T-helper 17 cell (primary cell): ENCODE results near the gene HMCN2. TPM values are rescaled to one million over a fixed set of nuclear protein-coding genes. Genes with fewer than 3 reads are reported as not detected.

Experiments
- ATAC-seq: fragments of 150-1000 bp; cut with Tn5 transposase; 2 replicates; pipeline ENCODE4 v1.10.0; 2021; ENCODE audit warnings: mild to moderate bottlenecking, moderate library complexity
- DNase-seq, 3 donors: peaks; one replicate each; pipeline versions ENCODE4 v3.0.0 to v3.0.0-alpha.2; 2020 to 2021
- H3K9me3 ChIP-seq: one replicate; pipeline ENCODE4 v1.7.0; 2013; ENCODE audit warnings: low read length, mild to moderate bottlenecking; ENCODE audit not compliant: control insufficient read depth, poor library complexity, severe bottlenecking
- H3K27ac Mint-ChIP-seq: one replicate; pipeline ENCODE4 v1.8.0; 2022; ENCODE audit warnings: mild to moderate bottlenecking, moderate library complexity, mixed read lengths
- H3K27me3 Mint-ChIP-seq: one replicate; pipeline ENCODE4 v1.8.0; 2022; ENCODE audit warnings: mixed read lengths
- H3K36me3 Mint-ChIP-seq: one replicate; pipeline ENCODE4 v1.8.0; 2022; ENCODE audit warnings: low read depth, mixed read lengths
- H3K4me1 Mint-ChIP-seq: one replicate; pipeline ENCODE4 v1.8.0; 2022; ENCODE audit warnings: mild to moderate bottlenecking, mixed read lengths
- H3K4me3 Mint-ChIP-seq: one replicate; pipeline ENCODE4 v1.8.0; 2022; ENCODE audit warnings: mild to moderate bottlenecking, moderate library complexity, mixed read lengths
- total RNA-seq, 4 donors: library from RNA in 2 of 4; stranded (reverse) in 2 of 4; gene quantifications; one replicate each; pipeline ENCODE4 v1.2.3 and lab custom pipeline; 2022 to 2026

HMCN2 gene
- total RNA-seq, 2 donors from 2014 or later = 0.12 TPM; not detected in 1

DNA sequence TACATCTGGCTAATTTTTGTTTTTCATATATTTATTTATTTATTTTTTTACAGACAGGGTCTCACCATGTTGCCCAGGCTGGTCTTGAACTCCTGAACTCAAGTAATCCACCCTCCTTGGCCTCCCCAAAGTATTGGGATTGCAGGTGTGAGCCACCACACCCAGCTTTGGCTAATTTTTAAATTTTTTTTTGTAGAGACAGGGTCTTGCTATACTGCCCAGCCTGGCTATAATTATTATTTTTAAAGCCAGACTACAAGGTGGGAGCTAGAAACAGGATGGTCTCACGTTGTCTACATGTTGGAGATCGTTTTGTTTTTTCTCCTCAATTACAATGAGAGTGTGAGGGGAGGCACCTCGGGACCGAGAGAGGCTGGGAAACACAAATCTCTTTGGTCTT, 203.0 kb downstream of the HMCN2 start:
- Mint-ChIP-seq H3K27me3 (peaks cover 67% of the 10 kb centered on the region), H3K36me3 (no peaks in the 10 kb centered on the region), H3K4me3 (no peak overlapping the region), H3K27ac (no peak overlapping the region), H3K4me1 (peaks cover 2% of the 10 kb centered on the region)
- DNase-seq = no peak
- no peaks in the 10 kb centered on the region for H3K9me3 ChIP-seq
- no peak for ATAC-seq

DNA sequence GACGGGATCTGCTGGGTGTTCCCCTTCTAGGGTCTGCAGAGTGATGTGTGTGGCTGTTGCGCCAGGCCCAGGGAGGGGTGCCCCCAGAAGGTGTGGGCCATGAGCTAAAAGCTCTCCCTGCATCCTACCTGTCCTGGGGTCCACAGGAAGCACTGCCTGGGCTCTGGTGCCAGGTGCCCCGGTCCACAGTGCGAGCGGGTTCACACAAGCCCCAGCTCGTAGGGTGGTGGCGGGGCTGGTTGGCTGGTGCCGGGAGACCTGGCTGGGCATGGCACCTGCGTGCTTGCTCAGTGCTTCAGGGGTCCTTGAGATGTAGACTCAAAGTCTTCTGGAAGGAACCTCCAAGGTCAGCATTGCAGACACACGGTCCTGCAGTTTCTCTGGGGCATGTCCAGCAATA, 204.7 kb downstream of the HMCN2 start:
- H3K36me3 Mint-ChIP-seq = no peaks in the 10 kb centered on the region
- H3K27ac Mint-ChIP-seq = no peak overlapping the region
- DNase-seq = no peak
- ATAC-seq = no peak
- peaks cover 2% of the 10 kb centered on the region for H3K4me1 Mint-ChIP-seq
- no peaks in the 10 kb centered on the region for H3K9me3 ChIP-seq
- H3K4me3 Mint-ChIP-seq = no peak overlapping the region
- peaks cover 73% of the 10 kb centered on the region for H3K27me3 Mint-ChIP-seq

GRCh38 chr9:130470950-130471349, 205.4 kb downstream of the HMCN2 start:
- H3K9me3 ChIP-seq = no peaks in the 10 kb centered on the region
- H3K27me3 Mint-ChIP-seq = peaks cover 73% of the 10 kb centered on the region
- no peak for ATAC-seq
- no peak for DNase-seq
- H3K4me3 Mint-ChIP-seq = no peak overlapping the region
- peaks cover 2% of the 10 kb centered on the region for H3K4me1 Mint-ChIP-seq
- no peak overlapping the region for H3K27ac Mint-ChIP-seq
- no peaks in the 10 kb centered on the region for H3K36me3 Mint-ChIP-seq

- no peaks in the 10 kb centered on the region for H3K9me3 ChIP-seq
- H3K27ac Mint-ChIP-seq = no peak overlapping the region
- no peaks in the 10 kb centered on the region for H3K36me3 Mint-ChIP-seq
- peaks cover 67% of the 10 kb centered on the region for H3K27me3 Mint-ChIP-seq
- DNase-seq = no peak
- H3K4me3 Mint-ChIP-seq = no peak overlapping the region
- ATAC-seq = no peak
- peaks cover 2% of the 10 kb centered on the region for H3K4me1 Mint-ChIP-seq
Observed at GRCh38 chr9:130471411-130472183, 206.0 kb downstream of the HMCN2 start.

DNA sequence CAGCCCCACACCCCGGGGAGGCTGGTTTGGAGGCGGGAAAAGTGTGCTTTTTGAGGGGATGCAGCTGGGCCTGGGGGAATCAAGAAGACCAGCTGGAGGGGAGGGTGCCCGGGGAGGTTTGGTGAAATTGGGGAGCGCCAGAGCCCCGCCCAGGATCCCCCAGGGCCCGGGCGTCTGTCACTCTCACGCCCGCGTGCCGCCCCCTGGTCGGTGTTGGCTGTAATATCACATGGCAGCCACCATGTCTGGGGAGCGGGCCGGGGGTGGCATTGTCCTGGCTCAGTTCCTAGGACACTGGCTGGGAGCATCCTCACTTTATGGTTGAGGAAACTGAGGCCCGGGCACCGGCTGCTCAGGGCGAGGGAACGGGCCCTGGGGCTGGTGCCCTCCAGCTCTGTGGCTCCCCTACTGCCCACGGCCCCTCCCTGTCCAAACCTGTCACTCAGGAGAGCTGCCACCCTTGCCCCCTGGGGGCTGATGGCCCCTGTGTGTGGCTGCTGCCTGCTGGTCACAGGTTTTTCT, 206.7 kb downstream of the HMCN2 start:
- H3K4me1 Mint-ChIP-seq = peaks cover 2% of the 10 kb centered on the region
- no peaks in the 10 kb centered on the region for H3K36me3 Mint-ChIP-seq
- DNase-seq (no peak), ATAC-seq (no peak)
- no peaks in the 10 kb centered on the region for H3K9me3 ChIP-seq
- peaks cover 60% of the 10 kb centered on the region for H3K27me3 Mint-ChIP-seq
- H3K4me3 Mint-ChIP-seq = no peak overlapping the region
- H3K27ac Mint-ChIP-seq = no peak overlapping the region

- H3K9me3 ChIP-seq = no peaks in the 10 kb centered on the region
- Mint-ChIP-seq H3K4me1 (peaks cover 2% of the 10 kb centered on the region), H3K36me3 (no peaks in the 10 kb centered on the region), H3K27me3 (peaks cover 54% of the 10 kb centered on the region), H3K27ac (no peak overlapping the region), H3K4me3 (no peak overlapping the region)
- DNase-seq = no peak
- ATAC-seq = no peak
Observed at GRCh38 chr9:130473009-130473408, 207.4 kb downstream of the HMCN2 start.

DNA sequence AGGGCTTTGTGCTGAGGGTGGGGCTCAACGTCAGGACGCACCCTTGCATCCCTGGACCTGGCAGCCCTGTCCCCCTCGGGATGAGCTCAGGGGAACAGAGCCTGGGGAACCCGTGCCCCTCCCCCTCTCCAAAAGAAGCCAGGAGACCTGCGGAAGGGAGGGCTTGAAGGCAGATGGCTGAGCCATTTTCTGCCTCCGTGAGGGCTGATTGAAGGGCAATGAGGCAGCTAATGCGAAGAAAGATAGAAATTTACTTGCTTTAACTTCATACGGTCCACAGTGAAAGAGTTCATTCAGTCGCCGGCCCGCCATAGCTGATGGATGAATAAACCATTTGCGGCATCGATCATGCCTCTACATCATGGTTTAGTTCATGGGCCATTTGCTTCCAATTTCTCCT, 208.0 kb downstream of the HMCN2 start:
- no peak for DNase-seq
- no peak overlapping the region for H3K27ac Mint-ChIP-seq
- H3K27me3 Mint-ChIP-seq = peaks cover 54% of the 10 kb centered on the region
- no peaks in the 10 kb centered on the region for H3K36me3 Mint-ChIP-seq
- H3K9me3 ChIP-seq = no peaks in the 10 kb centered on the region
- H3K4me3 Mint-ChIP-seq = no peak overlapping the region
- peaks cover 2% of the 10 kb centered on the region for H3K4me1 Mint-ChIP-seq
- no peak for ATAC-seq

DNA sequence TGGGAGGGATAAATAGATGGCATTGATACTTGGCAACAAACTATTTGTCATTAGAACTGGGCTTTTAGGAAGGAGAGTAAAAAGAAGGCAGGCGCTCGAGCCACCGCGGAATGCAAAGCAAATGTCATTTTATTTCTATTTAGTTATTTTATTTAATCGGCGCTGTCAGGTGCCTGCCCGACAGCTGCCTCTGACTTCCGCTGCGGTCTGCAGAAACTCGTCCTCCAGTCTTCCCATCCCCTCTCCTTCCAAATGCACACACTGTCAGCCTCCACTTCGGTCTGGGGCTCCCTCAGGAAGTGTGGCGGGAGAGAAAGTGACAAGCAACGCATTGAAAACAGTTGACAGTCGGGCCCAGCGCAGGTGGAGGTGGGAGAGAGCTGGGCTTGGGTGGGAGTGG, 208.5 kb downstream of the HMCN2 start:
- H3K4me1 Mint-ChIP-seq = peaks cover 2% of the 10 kb centered on the region
- no peaks in the 10 kb centered on the region for H3K9me3 ChIP-seq
- DNase-seq = no peak
- no peak overlapping the region for H3K4me3 Mint-ChIP-seq
- H3K27me3 Mint-ChIP-seq = peaks cover 53% of the 10 kb centered on the region
- no peak overlapping the region for H3K27ac Mint-ChIP-seq
- no peaks in the 10 kb centered on the region for H3K36me3 Mint-ChIP-seq
- no peak for ATAC-seq

DNA sequence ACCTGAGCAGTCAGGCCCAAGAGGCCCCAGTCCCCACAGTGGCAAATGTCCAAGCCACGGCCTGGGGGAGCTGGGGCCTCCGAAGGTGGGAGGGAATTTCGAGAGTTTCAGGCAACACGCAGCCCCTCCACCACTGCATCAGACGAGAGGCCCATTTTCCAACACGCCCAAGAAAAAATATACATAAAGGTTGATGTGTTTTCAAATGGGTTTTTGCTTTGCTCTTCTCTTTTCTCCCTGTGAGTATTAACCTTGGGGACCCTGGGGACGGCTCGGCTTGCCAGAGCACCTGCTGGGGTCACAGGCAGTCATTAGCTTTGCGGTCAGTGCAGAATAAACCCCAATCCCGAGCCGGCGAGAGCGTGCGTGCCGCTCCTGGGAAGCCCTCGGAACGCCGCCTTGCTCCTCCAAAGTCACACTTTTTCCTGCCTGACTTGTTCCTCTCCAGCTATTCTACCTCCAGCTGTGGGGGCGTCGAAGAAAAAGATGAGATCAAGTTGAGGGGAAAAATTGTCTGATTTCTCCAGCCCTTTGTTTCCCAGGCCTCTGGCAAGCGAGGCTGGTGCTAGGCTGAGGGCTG, 210.7 kb downstream of the HMCN2 start:
- ATAC-seq (no peak), DNase-seq (no peak)
- H3K4me1 Mint-ChIP-seq = peaks cover 2% of the 10 kb centered on the region
- H3K36me3 Mint-ChIP-seq = no peaks in the 10 kb centered on the region
- H3K4me3 Mint-ChIP-seq = no peak overlapping the region
- no peak overlapping the region for H3K27ac Mint-ChIP-seq
- H3K9me3 ChIP-seq = no peaks in the 10 kb centered on the region
- H3K27me3 Mint-ChIP-seq = peaks cover 42% of the 10 kb centered on the region

DNA sequence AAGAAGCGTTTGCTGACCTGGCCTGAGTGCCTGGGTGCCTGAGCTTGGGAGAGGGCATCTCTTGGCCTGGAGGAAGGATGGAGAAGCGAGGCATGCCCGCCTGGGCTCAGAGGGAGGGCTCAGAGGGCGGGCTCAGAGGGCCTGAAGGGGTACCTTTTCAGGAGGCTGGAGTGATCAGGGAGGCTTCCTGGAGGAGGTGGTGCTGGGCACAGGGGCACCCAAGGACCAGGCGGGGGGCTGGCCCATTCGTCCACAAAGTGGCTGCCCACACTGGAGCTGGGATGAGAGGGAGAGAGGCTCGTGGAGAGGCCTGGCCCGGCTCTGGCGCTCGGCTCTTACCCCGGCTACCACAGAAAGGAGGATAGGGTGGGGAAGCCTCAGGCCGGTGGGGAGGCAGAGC, 212.0 kb downstream of the HMCN2 start:
- Mint-ChIP-seq H3K27me3 (peaks cover 38% of the 10 kb centered on the region), H3K4me3 (no peak overlapping the region), H3K36me3 (no peaks in the 10 kb centered on the region), H3K4me1 (no peaks in the 10 kb centered on the region), H3K27ac (no peak overlapping the region)
- DNase-seq (no peak), ATAC-seq (no peak)
- H3K9me3 ChIP-seq = no peaks in the 10 kb centered on the region

- Mint-ChIP-seq H3K36me3 (no peaks in the 10 kb centered on the region), H3K27me3 (peaks cover 38% of the 10 kb centered on the region), H3K4me3 (no peak overlapping the region), H3K4me1 (no peaks in the 10 kb centered on the region), H3K27ac (no peak overlapping the region)
- no peak for ATAC-seq
- no peak for DNase-seq
- H3K9me3 ChIP-seq = no peaks in the 10 kb centered on the region
Observed at GRCh38 chr9:130478152-130478551, 212.6 kb downstream of the HMCN2 start.

DNA sequence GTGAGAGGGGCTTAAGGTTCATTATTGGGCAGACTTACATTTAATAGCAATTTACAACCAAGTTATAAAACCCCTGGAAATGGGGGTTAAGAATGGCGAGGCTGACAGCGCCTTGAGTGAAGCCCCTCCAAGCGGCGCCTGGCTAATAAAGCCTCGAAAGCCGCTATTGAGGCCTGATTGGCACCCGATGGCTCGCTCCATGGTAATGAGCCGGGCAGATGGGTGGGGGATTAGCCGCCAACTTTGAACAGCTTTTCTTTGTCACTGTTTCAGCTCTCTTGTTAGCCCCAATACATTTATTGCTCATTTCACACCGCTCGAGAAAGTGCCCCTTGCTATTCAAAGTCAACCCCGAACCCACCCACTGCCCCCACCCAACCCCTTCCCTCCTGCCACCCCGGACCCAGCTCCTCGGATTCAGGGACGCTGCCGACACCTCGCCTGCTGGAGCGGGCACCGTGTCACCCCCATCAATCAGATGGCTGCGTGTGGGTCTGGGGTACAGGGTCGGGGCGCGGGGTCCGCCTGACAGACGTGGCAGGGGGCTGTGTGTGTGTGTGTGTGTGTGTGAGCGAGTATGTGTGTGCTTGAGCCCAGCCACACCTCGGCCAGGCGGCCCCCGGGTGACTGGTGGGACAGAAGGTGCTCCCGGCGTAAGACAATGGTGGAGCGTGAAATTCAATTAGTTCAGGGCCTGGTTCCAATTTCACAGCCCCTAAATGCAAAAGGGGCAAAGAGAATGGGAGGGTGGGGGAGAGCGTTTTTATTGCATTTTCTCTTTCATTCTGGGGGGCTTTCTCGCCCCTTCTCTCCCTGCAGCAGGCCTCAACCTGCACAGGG, 213.4 kb downstream of the HMCN2 start:
- no peaks in the 10 kb centered on the region for H3K4me1 Mint-ChIP-seq
- H3K4me3 Mint-ChIP-seq = no peak overlapping the region
- DNase-seq (no peak), ATAC-seq (no peak)
- peaks cover 40% of the 10 kb centered on the region for H3K27me3 Mint-ChIP-seq
- H3K27ac Mint-ChIP-seq = no peak overlapping the region
- no peaks in the 10 kb centered on the region for H3K9me3 ChIP-seq
- H3K36me3 Mint-ChIP-seq = no peaks in the 10 kb centered on the region

DNA sequence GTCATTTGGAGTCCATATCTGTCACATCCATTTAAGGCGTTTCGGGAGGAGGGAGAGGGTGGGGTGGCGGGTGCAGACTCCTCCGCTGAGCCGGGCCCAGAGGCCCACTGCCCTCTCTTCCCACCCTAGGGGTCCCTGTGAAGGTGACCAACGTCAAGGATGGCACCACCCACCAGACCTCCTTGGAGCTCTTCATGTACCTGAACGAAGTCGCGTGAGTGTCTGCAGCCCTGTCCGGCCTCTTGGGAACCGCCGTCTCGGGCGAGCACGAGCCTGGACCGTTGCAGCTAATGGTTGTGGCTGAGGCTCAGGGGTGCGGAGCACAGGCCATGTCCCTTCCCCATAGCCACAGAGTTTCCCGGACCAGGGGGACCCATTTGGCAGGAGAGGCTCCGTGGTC, 214.0 kb downstream of the HMCN2 start:
- H3K36me3 Mint-ChIP-seq = peaks cover 2% of the 10 kb centered on the region

More for the DNA sequence above, 214.0 kb downstream of the HMCN2 start:
- no peak overlapping the region for H3K27ac Mint-ChIP-seq
- H3K4me3 Mint-ChIP-seq = no peak overlapping the region
- H3K27me3 Mint-ChIP-seq = peaks cover 40% of the 10 kb centered on the region
- ATAC-seq (no peak), DNase-seq (no peak)
- H3K4me1 Mint-ChIP-seq = peaks cover 4% of the 10 kb centered on the region
- H3K9me3 ChIP-seq = no peaks in the 10 kb centered on the region
